Measurements from ENCODE around the gene MACROH2A1.

The MACROH2A1 gene

DNA sequence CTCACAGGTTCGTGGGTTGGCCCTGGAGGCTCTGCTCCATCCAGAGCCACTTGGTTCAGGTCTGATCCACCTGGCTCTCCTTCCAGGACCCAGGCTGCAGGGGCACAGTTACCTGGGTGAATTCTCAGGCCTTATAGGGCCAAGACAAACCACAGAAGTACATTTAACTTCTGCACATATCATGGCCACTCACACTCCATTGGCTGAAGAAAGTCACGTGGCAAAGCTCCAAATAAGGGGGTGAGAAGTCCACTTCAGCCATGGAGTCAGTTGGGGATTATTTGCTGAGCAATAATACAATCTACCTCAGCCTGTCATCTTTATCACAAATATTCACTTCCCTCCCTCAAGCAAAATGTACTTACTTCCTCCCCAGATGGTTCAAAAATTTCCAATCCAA is 83.6 kb downstream of the MACROH2A1 start:
- DNase-seq (ENCODE audit: low read depth in 2 of 2), result no peak

- no peak for DNase-seq (ENCODE audit: low read depth in 2 of 2)
Observed at GRCh38 chr5:135313946-135314345, 85.1 kb downstream of the MACROH2A1 start.

DNA sequence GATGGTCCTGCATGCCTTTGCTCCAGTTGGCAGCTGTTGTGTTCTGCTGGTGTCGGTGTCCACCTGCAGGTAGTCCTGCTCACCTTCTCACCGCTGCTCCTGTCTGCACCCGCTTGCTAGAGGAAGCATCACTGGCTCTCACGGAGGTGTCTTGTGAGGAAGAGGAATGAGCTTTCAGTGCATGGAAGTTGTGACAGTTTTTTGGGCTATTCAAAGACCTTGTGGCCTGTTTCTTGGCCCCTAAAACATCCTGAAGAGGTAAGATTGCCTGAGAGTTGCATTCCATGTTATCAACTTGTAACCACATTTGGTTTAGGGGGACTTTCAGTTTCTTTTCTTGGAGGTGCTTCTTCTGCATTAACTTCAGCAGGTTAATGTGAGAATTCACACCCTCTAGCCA is 85.6 kb downstream of the MACROH2A1 start:
- DNase-seq (ENCODE audit: low read depth in 2 of 2), result no peak

- no peak for DNase-seq (ENCODE audit: low read depth in 2 of 2)
Observed at GRCh38 chr5:135312255-135312935, 86.6 kb downstream of the MACROH2A1 start.

DNA sequence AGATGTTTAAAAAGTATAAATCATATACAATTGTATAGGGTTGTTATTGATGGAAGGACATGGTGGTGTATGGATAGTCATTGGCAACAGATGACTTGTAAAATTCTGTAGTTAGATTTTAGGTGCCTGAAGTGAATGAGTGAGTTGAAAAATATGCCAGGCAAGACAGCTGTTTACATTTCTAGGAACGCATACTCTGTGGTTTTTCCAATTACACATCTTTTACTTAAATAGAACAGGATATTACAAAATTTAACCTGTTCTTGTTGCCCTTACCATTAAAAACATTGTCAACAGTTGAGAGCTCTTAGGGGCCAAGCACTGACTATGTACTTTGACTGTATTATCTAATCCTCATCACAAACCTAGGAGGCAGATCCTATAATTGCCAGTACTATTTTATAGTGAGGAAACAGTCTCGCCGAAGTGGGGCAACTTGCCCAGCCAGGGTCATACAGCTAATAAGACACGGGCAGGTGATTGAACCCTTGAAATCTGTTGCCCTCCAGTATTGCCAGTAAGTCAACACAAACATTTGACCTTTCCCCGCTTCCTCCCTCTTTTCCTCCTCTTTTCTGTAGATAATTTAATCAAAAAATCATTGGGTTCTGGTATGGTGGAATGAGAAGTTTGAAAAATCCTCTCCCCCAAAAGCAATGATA is 88.6 kb downstream of the MACROH2A1 start:
- no peak for DNase-seq (ENCODE audit: low read depth in 2 of 2)

DNA sequence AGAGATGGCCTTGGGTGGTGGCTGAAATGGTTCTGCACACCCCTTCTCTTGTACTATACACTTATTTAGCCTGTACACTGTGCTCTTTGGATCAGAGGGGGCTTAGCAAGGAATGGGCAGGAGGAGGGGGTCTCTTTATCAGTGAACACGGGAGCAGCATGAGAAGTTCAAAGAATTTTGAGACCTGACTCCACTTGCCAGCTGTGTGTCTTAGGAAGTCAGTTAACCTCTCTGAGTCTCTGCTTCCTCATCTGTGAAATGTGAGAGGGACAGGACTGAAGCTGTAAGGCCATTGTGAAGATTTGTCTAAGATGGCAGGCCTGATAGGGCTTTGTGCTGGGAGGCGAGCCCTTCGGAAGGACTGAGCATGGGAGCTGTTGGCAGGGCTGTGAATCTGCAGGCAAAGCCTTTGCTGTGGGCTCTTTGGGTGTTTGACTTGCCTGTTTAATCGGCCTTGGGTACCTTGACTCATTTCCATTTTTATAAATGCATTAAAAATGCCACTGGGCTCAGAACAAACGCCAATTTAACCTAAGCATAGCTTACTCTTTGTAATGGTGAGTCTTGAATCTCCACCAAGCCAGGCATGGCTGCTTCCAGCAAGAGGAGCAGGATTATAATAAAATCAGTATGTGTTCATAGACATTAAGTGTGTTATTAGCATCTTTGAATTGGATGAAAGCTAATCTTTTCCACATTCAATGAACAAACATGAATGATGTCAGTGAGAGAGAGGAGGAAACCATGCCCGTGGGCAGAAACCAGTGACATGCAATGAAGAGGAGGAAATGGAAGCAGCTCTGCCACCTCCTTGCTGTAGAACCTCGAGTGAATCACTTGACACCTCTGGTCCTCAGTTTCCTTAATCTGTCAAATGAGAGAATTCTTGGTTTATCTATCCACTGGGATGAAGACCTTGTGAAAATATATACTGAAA is 89.4 kb downstream of the MACROH2A1 start:
- DNase-seq (ENCODE audit: low read depth in 2 of 2), result no peak

- DNase-seq (ENCODE audit: low read depth in 2 of 2), result no peak
Observed at GRCh38 chr5:135308752-135309151, 90.3 kb downstream of the MACROH2A1 start.

GRCh38 chr5:135308245-135308644 is 90.8 kb downstream of the MACROH2A1 start:
- DNase-seq (ENCODE audit: low read depth in 2 of 2), result no peak

GRCh38 chr5:135307143-135307903 is 91.7 kb downstream of the MACROH2A1 start:
- DNase-seq (ENCODE audit: low read depth in 2 of 2), result no peak

DNA sequence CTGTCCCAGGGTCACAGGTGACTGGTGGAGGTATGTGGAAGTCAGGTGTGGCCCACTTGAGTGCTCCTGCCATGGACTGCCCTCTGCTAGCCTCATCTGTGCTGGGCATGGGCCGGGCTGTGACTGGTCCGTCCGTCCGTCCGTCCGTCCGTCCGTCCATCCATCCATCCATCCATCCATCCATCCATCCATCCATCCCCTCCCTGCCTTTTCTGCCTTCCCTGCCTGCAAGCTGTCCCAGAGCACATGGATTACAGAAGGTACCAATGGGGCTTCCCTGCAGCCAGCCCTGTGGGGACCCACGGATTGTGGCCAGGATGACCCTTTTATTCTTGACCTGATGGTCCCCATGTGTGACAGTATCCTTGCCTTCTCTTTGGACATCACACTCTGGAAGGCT is 92.5 kb downstream of the MACROH2A1 start:
- DNase-seq (ENCODE audit: low read depth in 2 of 2), result no peak

GRCh38 chr5:135304352-135305221 is 94.4 kb downstream of the MACROH2A1 start:
- DNase-seq (ENCODE audit: low read depth in 2 of 2), result no peak

DNA sequence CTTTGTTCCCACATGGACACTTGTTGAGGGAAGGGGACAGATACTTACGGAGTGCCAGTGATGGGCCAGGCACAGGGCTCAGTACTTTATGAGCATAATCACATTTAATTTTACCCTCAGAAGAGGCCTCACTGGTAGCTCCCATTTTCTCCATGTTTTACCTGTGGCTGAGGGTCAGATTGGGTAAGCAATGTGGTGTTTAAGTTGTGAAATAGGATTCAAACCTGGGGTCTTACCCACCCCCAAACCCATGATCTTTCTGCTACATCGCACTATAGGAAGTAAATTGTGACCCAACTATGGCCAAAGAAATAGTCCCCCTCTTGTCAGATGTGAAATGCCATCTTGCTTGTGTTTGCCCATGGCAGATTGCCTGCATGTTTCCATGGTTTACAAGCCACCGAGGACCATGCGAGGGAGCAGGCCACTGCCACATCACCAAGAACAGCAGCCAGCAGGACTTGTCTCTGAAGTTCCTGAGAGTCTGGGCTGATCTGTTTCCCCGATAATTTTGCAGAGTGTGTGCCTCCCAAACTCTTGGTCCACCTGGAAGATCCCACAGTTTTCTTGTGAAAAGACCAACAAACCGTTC is 95.4 kb downstream of the MACROH2A1 start:
- DNase-seq (ENCODE audit: low read depth in 2 of 2), result no peak

GRCh38 chr5:135296900-135297816 is 101.9 kb downstream of the MACROH2A1 start:
- DNase-seq (ENCODE audit: low read depth in 2 of 2), result no peak

DNA sequence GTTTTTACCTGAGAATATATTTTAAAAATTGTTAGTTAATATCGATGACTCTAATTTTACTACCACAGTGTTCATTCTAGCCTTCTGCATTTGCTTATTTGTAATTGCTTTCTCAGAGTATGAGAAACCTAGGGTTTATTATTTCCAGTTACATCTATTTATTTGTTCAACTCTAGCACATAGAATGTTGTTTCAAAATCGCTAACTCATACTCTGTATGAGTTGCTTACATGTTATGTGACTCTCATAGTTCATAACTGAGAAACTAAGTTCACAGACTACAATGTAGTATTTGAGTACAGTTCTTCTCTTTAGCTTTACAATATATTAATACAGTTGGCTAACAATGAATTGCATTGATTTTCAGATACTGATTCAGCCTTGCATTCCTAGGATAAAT is 103.2 kb downstream of the MACROH2A1 start:
- no peak for DNase-seq (ENCODE audit: low read depth in 2 of 2)

DNA sequence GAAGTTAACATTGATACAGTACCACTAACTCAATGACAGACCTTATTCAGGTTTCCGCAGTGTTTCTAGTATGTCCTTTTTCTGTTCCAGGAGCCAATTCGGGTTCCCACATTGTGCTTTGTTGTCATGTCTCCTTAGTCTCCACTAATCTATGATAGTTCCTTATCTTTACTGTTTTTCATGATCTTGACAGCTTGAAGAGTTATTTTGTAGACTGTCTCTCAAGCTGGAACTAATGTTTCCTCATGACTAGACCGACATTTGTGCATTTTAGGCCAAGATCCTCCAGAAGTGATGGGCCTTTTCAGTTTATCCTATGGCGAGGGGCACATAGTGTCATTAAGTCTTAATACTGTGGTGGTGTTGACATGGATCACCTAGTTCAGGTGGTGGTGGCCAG is 104.2 kb downstream of the MACROH2A1 start:
- no peak for DNase-seq (ENCODE audit: low read depth in 2 of 2)

DNA sequence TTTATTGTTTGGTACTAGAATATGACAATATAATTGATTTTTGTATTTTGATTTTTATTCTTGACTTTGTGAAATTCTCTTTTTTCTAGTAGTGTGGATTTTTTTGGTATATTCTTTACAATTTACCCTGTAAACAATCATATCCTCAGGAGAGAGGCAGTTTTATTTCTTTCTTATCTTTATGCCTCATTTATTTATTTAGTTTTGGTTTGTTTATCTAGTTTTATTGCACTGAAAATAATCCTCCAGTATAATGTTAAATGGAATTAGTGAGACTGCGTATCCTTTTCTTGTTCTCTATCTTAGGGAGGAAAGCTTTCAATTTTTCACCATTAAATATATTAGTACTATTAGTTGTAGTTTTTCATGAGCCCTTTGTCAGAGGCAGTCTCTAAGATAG is 109.4 kb downstream of the MACROH2A1 start:
- DNase-seq (ENCODE audit: low read depth in 2 of 2), result no peak

DNA sequence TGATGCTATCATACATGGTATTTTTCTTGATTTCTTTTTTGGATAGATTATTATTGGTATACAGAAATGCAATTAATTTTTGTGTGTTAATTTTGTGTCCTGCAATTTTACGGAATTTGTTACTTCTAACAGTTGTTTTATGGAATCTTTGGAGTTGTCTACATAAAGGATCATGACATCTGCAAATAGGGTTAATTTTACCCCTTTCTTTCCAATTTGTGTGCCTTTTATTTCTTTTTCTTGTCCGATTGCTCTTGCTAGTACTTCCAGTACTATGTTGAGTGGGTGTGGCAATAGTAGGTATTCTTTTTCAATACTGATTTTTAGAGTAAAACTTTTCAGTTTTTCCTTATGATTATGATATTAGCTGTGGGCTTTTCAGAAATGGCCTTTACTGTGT is 111.5 kb downstream of the MACROH2A1 start:
- no peak for DNase-seq (ENCODE audit: low read depth in 2 of 2)

All from activated CD4-positive, alpha-beta T cell treated with anti-CD3 and anti-CD28 coated beads for 24 hours (primary cell).